OCI-LY1 (cell line): ENCODE results near the gene SLC4A1AP.

Experiments used
- EZH2 ChIP-seq: fragments of 200-600 bp; sonication (generic), shearing (Covaris generic); IDR thresholded peaks from 2 replicates; pipeline ENCODE4 v1.8.0; 2017; ENCODE audit warnings: borderline replicate concordance, mixed run types, mild to moderate bottlenecking, antibody characterized with exemption, low read length, moderate library complexity, mixed read lengths
- TF ChIP-seq, protein P1 (sequence below): fragments of 200-600 bp; sonication (generic), shearing (Covaris generic); IDR thresholded peaks from 2 replicates; pipeline ENCODE4 v1.5.1; 2017; ENCODE audit warnings: mild to moderate bottlenecking, antibody characterized with exemption, low read length, moderate library complexity, mixed read lengths

DNA sequence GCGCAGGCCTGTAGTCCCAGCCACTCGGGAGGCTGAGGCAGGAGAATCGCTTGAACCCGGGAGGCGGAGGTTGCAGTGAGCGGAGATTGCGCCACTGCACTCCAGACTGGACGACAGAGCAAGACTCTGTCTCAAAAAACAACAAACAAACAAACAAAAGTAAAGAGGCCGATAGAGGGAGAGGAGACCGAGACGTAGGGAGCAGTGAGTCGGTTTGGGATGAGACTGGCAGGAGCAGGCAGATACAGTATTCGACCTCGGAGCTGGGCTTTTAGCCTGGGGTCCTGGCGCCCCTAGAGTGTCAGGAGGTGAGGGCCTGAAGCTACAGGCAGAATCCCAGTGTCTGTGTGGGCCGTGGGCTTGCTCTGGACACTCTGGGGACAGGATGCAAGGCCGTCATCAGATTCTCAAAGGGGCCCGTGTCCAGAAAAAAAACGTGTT lies 51.2 kb downstream of the SLC4A1AP start:
- TF ChIP-seq EZH2, result no peak
- TF ChIP-seq, protein P1, sequence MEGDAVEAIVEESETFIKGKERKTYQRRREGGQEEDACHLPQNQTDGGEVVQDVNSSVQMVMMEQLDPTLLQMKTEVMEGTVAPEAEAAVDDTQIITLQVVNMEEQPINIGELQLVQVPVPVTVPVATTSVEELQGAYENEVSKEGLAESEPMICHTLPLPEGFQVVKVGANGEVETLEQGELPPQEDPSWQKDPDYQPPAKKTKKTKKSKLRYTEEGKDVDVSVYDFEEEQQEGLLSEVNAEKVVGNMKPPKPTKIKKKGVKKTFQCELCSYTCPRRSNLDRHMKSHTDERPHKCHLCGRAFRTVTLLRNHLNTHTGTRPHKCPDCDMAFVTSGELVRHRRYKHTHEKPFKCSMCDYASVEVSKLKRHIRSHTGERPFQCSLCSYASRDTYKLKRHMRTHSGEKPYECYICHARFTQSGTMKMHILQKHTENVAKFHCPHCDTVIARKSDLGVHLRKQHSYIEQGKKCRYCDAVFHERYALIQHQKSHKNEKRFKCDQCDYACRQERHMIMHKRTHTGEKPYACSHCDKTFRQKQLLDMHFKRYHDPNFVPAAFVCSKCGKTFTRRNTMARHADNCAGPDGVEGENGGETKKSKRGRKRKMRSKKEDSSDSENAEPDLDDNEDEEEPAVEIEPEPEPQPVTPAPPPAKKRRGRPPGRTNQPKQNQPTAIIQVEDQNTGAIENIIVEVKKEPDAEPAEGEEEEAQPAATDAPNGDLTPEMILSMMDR, result no peak
